SKM-1 (cell line): ENCODE results near the gene BAK1.

Source experiments
- DNase-seq: peaks from one replicate; lab custom pipeline; 2025; ENCODE audit not compliant: unreplicated experiment; lab: John Stamatoyannopoulos, UW

The BAK1 gene

DNA sequence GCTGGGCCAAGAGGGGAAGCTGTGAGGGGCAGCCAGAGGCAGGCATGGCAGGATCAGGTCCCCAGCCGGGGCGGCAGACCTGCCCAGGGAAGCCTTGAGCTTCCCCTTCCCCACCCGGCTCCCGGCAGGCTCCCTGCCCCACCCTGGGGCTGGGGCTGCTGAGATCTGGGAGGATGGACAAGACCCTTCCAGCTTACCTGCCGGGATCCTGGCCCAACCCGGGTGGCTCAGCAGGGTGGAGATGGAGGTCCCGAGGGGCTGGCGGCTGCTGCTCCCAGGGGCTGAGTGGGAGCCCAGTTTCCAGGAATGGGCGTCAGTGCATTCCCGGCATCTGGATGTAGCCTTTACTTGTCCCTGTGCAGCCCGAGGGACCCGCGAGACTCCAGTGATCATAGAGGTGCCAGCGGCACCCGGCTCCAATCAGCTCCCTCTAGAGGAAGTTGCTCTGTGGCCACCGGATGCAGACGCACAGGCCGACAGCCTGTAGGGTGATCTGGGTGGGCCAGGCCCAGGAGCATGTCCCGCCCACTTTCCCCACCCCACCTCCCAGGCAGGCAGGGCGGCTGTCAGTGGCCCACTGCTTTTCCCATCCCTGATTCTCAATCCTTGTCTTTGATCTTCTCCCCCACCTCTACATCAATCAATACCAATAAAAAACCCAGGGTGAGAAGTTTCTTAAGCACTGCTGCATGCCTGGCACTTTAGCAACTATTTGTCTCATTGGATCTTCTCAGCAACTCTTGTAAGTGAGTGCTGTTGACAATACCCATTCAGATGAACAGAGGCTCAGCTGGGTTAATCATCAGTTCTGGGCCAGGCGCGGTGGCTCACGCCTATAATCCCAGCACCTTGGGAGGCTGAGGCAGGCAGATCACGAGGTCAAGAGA, at the start of gene BAK1:
Gene BAK1 (minus strand): TSS at position 449 of the 887 bp plus-strand sequence. CDS start 2,672 bp downstream, outside the sequence.
- peak; percentile 75 for DNase-seq

GRCh38 chr6:33628401-33628964, 48.4 kb upstream of the BAK1 start:
- DNase-seq = no peak

DNA sequence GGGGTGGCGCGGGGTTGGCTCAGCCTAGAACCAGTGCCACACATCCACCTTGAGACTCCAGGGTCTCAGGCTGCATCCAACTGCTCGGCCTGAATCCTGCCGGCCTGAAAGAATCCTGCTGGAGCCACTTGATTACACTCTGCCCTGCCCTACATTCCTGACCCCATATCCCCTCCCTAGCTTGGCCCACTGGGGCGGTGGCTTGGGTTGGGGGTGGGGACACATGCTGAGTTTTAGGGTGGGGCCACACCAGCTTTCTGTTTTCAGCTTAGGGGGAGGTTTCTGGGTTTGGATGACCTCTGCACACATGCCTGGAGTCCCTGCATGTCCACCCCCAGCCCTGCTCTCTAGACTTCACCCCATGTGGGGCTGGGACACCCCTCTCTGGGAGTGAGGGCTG, 47.8 kb upstream of the BAK1 start:
- no peak for DNase-seq

DNA sequence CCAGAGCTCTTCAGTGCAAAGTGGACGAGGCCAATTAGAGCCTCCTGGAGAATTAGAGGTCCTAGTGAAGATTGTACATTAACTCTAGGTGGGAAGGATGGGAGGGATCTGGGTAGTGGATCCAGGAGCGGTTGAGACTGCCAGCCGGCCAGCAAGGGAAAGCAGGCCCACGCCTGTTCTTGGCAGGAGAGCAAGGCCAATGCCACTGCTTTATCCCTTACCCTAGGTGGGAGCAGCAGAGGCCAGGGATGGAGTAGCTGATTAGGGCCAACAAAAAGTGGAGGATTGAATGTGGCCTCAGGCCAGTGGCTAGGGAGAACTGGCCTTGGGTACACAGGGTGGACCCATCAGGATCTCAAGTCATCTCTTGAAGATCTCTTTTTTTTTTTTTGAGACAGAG, 44.8 kb upstream of the BAK1 start:
- DNase-seq = no peak

- no peak for DNase-seq
Observed at GRCh38 chr6:33623895-33624381, 43.9 kb upstream of the BAK1 start.

DNA sequence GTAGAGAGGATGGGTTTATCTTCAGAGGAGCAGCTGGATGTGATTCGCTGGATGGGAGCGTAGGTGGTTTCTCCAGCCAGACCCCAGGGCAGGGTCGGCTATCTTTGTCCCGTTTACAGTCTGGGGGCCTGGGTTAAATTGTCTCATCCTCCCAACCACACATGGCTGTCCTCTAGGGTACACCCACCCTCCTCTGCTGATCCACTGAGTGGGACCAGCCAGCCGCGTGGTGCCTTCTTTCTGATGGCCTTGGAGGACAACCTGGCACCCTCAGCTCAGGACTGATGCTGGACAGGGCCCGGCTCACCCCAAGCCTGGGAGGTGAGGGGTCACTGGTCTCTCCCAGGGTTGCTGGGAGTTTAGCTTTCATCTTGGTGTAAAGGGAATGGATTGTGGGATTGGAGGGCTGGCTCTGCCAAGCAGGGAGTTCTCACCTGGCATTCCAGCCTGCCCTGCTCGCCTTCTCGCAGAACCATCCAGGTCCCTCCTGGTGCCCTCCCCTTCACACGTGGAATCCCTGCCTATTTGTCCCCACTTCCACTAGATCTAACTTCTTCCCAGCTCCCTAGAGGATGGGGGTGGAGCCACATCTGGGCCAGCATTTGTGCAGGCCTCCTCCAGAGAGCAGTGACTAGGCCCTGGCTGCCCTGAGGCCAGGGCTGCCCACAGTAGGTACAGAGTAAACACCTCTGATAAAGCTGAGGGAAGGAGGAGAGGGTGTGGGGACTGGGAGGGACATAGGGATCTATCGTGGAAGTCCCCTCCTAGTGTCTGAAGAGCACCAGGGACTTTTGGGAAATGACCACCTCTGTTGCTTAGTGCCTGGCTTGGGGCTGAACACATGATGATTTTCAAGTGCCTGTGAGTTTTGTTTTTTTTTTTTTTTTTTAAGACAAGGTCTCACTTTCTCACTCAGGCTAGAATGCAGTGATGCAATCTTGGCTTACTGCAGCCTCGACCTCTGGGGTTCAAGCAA, 42.7 kb upstream of the BAK1 start:
- DNase-seq = no peak

DNA sequence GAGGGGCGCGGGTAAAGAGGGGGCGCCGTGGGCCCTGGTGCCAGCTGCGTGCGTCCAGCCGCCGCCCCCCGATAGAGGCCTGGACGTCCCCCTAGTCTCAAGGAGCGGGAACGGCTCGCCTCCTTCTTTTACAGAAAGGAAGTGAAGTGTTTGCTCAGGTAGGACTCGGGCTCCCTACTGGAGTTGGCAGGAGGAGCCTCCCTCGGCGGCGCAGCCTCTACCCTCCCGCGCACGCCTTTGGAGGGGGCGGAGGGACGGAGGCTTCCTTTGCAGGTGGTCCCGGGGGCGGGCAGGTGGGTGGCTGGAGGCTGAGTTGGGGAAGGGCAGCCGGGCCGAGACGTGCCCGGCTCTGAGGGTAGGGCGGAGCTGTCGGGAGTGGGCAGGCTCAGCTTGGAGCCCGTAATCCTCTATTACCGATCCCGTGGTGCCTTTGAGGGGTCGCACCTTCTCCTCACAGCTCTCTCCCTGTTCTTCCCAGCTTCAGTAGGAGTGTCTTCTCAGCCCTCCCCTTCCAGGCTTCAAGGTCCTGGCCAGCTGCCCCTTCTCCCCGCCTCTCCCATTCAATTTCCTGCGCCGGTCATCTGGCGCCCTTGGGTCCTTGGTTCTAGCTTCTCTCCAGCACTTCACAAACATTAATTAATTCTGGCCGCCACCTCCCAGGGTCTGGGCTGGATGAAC, 41.8 kb upstream of the BAK1 start:
- no peak for DNase-seq

- peak; percentile 20 for DNase-seq
Observed at GRCh38 chr6:33620856-33621710, 41.0 kb upstream of the BAK1 start, which contains the start of gene ITPR3. TSS of gene ITPR3 (plus strand) at chr6:33621322. CDS start at chr6:33621603, 281 bp downstream.

DNA sequence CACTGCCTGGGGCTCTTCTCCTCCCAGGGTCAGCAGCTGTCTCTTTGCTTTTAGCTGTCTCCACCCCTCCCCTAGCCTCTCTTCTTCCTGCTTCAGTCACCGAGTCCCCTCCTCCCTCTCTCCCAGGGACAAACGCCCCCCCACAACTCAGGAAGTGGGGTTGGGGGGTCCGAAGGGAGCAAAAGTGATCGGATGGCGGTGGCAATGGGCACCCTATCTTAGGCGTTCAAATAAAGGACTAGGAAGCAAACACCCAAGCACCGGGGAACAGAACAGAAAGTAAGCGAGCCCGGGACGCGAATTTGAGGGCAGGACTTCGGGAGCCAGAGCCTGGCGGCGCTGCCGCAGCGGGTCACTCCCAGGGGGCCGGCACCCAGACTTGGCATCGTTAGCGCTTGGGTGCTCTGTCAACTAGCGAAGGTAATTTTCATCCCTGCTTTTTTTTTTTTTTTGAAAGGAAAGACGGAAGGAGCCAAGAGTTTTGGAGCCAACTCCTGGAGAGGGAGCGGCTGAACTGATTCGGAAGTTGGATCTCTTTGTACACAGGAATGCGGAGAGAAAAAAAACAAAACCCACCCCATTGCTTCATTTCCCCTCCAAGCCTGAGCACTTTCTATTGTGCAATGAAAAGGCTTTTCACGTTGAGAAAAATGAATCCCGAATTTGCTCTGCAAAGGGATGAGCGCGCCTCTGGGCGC, 40.2 kb upstream of the BAK1 start:
- peak; percentile 32 for DNase-seq

DNA sequence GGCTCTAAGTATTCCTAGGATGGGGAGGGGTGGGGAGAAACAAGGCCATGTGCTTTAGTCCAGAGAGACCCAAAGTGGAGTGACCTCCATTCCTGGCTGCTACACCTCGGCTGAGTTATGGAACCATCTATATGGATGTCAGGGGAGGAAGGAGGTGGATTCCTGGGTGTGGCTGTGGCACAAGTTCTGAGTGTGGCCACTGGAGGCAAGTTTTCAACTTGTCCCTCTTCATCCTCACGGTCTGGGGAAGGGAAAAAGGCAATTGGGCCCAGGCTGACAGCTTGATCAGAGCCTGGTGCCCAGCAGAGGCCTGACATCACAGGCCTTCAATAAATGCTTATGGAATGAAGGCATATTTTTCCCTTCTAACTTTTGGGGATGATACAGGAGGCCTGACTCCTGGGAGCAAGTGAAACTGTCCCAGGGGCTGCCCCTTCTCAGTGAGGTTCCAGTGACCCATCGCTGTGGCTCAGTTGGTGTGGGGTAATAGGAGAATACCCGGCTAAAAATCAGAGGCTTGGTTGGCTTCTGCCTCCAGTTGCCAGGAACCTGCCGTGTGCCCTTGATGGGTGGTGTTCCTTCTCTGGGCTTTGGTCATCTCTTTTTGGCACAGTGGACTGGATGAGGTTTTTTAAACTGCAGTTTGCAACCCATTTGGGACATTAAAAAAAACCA, 39.2 kb upstream of the BAK1 start:
- no peak for DNase-seq

GRCh38 chr6:33616913-33617312, 36.8 kb upstream of the BAK1 start:
- DNase-seq = no peak

DNA sequence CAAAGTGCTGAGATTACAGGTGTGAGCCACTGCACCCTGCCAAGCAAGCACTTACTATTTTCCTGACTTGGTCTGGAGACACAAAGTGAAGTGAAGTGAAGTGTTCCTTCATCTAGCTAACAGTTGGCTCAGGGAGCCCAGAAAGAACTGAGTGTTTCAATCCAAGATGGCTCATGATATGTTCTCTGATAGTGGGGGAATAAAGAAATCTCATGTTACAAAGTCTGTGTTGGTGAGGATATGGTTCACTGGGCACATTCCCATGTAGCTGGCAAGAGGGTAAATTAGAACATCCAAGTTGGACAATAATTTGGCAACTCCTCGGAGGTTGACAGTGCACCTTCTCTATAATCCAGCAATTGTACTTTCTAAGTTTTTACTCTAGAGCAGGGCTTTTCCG, 36.0 kb upstream of the BAK1 start:
- DNase-seq = no peak

DNA sequence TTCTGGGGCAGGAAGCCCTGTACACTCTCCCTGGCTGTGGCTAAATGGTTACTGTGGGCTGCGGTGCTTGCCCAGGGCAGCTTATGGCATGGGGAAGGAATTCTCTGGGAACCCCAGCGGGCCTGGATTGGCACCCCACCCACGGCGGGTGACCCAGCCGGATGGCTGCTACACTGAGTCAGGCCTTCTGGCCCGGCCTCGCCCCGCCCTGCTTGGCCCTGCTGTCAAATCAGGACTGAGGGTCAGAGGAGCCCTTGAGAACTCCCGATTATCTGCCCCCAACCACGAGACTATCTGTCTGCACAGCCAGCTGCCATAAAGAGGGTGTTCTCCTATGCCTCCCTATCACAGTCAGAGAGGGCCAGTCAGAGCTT, 33.7 kb upstream of the BAK1 start:
- no peak for DNase-seq

- no peak for DNase-seq
Observed at GRCh38 chr6:33613146-33613794, 33.2 kb upstream of the BAK1 start.

GRCh38 chr6:33610779-33611732, 31.0 kb upstream of the BAK1 start:
- DNase-seq = no peak

GRCh38 chr6:33610067-33610466, 30.0 kb upstream of the BAK1 start:
- DNase-seq = no peak

DNA sequence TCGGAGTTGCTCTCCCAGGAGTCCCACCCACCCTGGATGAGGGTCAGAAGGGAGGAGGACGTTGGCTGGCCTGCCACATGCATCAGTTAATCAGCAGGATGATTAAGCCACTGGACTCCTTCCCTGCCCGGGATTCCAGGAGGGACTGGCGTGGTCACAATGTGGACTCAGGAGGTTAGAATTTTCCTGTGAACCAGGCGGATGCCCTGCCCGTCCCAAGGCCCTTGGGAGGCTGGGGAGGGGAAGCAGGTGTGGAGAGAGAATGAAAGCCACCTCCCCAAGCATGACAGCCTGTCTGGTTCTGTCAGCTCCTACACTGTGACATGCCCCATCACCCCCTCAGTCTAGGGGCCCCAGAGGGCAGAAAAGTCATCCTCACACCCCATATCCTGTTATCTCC, 29.5 kb upstream of the BAK1 start:
- DNase-seq = no peak
